Vagina (tissue), 2 donors: ENCODE data around the gene NFAT5. TPM values are rescaled to one million over a fixed set of nuclear protein-coding genes. Genes with fewer than 3 reads are reported as not detected.

ENCODE experiments used
- DNase-seq, 2 donors: peaks; one replicate each; pipeline ENCODE4 v3.0.0-alpha.2; 2017; ENCODE audit errors: extremely low spot score in 2 of 2
- H3K27ac ChIP-seq: fragments of 200-600 bp; sonication (generic); one replicate; pipeline ENCODE4 v1.5.1; 2019
- H3K27me3 ChIP-seq: fragments of 200-600 bp; sonication (generic); one replicate; pipeline ENCODE4 v1.5.1; 2019
- H3K36me3 ChIP-seq, 2 donors: fragments of 200-600 bp; sonication (generic); one replicate each; pipeline ENCODE4 v1.5.1; 2017 to 2019
- H3K4me1 ChIP-seq: fragments of 200-600 bp; sonication (generic); one replicate; pipeline ENCODE4 v1.5.1; 2019
- H3K4me3 ChIP-seq, 2 donors: fragments of 200-600 bp; sonication (generic); 1 replicate in 1 of 2; 2 replicates in 1 of 2; pipeline ENCODE4 v1.5.1; 2016 to 2019
- H3K9me3 ChIP-seq: fragments of 200-600 bp; sonication (generic); one replicate; pipeline ENCODE4 v1.5.1; 2019
- CTCF ChIP-seq, 3 experiments: fragments of 450-650 bp in 2 of 3; fragments of 200-600 bp in 1 of 3; sonication (generic) in 1 of 3; IDR thresholded peaks; one replicate each; pipeline ENCODE4 v1.5.1; 2017 to 2019; ENCODE audit warnings: antibody characterized with exemption in 3 of 3, mild to moderate bottlenecking in 2 of 3, moderate library complexity in 2 of 3
- POLR2A ChIP-seq, 2 donors: fragments of 450-650 bp; IDR thresholded peaks; one replicate each; pipeline ENCODE4 v1.6.1; 2017; ENCODE audit warnings: antibody characterized with exemption in 2 of 2, mild to moderate bottlenecking in 2 of 2, moderate library complexity in 2 of 2
- POLR2AphosphoS5 ChIP-seq, 2 donors: sonication (generic); formaldehyde crosslinking; IDR thresholded peaks; one replicate each; pipeline ENCODE4 v1.9.0; 2017; ENCODE audit warnings: antibody characterized with exemption in 2 of 2, mild to moderate bottlenecking in 2 of 2, low read depth in 1 of 2; ENCODE audit not compliant: insufficient read depth in 1 of 2
- intact Hi-C: fragments of 100-400 bp; cut with DNase I; formaldehyde crosslinking; loops from one replicate; pipeline ENCODE4 v1.15.1; 2023
- total RNA-seq: library from RNA; depleted of rRNA; stranded (reverse); fragments of >200 nt; gene quantifications from one replicate; pipeline ENCODE4 v1.2.3, GENCODE V29; 2016

The NFAT5 gene
- total RNA-seq, 1 donor from 2014 or later: 63.8 TPM

GRCh38 chr16:69531988-69532387, 33.8 kb upstream of the NFAT5 start:
- intact Hi-C loops: no loop called here
- H3K9me3 ChIP-seq: no peaks in the 10 kb centered on the region
- peaks cover 12% of the 10 kb centered on the region for H3K4me1 ChIP-seq
- no peaks in the 10 kb centered on the region for H3K36me3 ChIP-seq
- no peak overlapping the region for H3K4me3 ChIP-seq
- H3K27me3 ChIP-seq: no peaks in the 10 kb centered on the region
- no peak for DNase-seq
- TF ChIP-seq CTCF (IDR thresholded peaks at IDR 0.05): no peak
- TF ChIP-seq POLR2AphosphoS5 (IDR thresholded peaks at IDR 0.05; ENCODE audit: insufficient read depth in 1 of 2, low read depth in 1 of 2): no peak
- no peak for TF ChIP-seq POLR2A (IDR thresholded peaks at IDR 0.05)
- no peak overlapping the region for H3K27ac ChIP-seq

GRCh38 chr16:69532641-69533455, 32.9 kb upstream of the NFAT5 start:
- no peak for TF ChIP-seq CTCF (IDR thresholded peaks at IDR 0.05)
- TF ChIP-seq POLR2AphosphoS5 (IDR thresholded peaks at IDR 0.05; ENCODE audit: insufficient read depth in 1 of 2, low read depth in 1 of 2): no peak
- no peak for TF ChIP-seq POLR2A (IDR thresholded peaks at IDR 0.05)
- intact Hi-C loops: no loop called here

GRCh38 chr16:69534720-69535119, 31.0 kb upstream of the NFAT5 start:
- no peaks in the 10 kb centered on the region for H3K36me3 ChIP-seq
- intact Hi-C loops: no loop called here
- H3K4me3 ChIP-seq: no peak overlapping the region
- H3K9me3 ChIP-seq: no peaks in the 10 kb centered on the region
- no peak for DNase-seq
- H3K4me1 ChIP-seq: peaks cover 12% of the 10 kb centered on the region
- no peaks in the 10 kb centered on the region for H3K27me3 ChIP-seq
- TF ChIP-seq POLR2AphosphoS5 (IDR thresholded peaks at IDR 0.05; ENCODE audit: insufficient read depth in 1 of 2, low read depth in 1 of 2) (no peak), POLR2A (IDR thresholded peaks at IDR 0.05) (no peak), CTCF (IDR thresholded peaks at IDR 0.05) (no peak)
- no peak overlapping the region for H3K27ac ChIP-seq

More at GRCh38 chr16:69532641-69533455, 32.9 kb upstream of the NFAT5 start:
- Histone ChIP-seq H3K4me3 (no peak overlapping the region), H3K9me3 (no peaks in the 10 kb centered on the region), H3K36me3 (no peaks in the 10 kb centered on the region), H3K27ac (no peak overlapping the region), H3K27me3 (no peaks in the 10 kb centered on the region), H3K4me1 (peaks cover 12% of the 10 kb centered on the region)
- no peak for DNase-seq

- no peaks in the 10 kb centered on the region for H3K9me3 ChIP-seq
- H3K4me3 ChIP-seq: no peak overlapping the region
- no peak overlapping the region for H3K27ac ChIP-seq
- no peak for DNase-seq
- no peaks in the 10 kb centered on the region for H3K36me3 ChIP-seq
- intact Hi-C loops: no loop called here
- peaks cover 7% of the 10 kb centered on the region for H3K4me1 ChIP-seq
- TF ChIP-seq CTCF (IDR thresholded peaks at IDR 0.05) (no peak), POLR2AphosphoS5 (IDR thresholded peaks at IDR 0.05; ENCODE audit: insufficient read depth in 1 of 2, low read depth in 1 of 2) (no peak), POLR2A (IDR thresholded peaks at IDR 0.05) (no peak)
- no peaks in the 10 kb centered on the region for H3K27me3 ChIP-seq
Measured at GRCh38 chr16:69535123-69536050, 30.4 kb upstream of the NFAT5 start.
